T-helper 22 cell (primary cell): ENCODE data around the gene SPRING1.
"Not testable (repeated sequence)": the region's sequence is repeated elsewhere in the genome, so short reads cannot be mapped to it uniquely, and the experiment has no call there.

Experiments
- DNase-seq: peaks from one replicate; pipeline ENCODE4 v3.0.0-alpha.2; 2020; ENCODE audit warnings: low read depth

SPRING1 gene

GRCh38 chr12:116737774-116738657 lies at the start of gene SPRING1, which contains the start of gene RNFT2:
Gene SPRING1, minus strand, starts transcription at chr12:116738069. Its CDS starts 169 bp downstream, at chr12:116737900.
Gene RNFT2, plus strand, starts transcription at chr12:116738315. Its CDS starts 2,183 bp downstream, at chr12:116740498.
- DNase-seq, result peak; percentile 99

DNA sequence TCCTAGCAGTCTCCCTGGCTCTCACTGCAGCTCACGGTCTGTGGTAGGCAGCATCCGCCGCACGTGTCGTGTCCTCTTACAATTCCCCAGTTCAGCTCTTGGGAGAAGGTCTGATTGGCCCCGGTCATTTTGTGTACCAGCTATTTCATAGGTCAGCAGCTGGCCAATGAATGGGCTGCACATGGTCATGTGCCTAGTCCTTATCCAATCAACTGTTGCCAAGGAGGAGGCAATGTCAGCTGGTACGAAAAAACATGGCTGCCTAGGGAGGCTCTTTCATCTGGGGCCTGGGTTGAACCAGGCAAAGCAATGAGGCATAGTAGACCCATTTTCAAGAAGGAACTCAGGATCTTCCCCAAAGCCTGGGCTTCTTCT lies 46.4 kb upstream of the SPRING1 start:
- no peak for DNase-seq

- DNase-seq, result no peak
Measured at GRCh38 chr12:116783525-116784237, 45.8 kb upstream of the SPRING1 start.

- DNase-seq, result no peak
Measured at GRCh38 chr12:116780942-116781341, 43.1 kb upstream of the SPRING1 start.

GRCh38 chr12:116779597-116779996 lies 41.7 kb upstream of the SPRING1 start:
- DNase-seq, result no peak

- no peak for DNase-seq
Measured at GRCh38 chr12:116777245-116777644, 39.4 kb upstream of the SPRING1 start.

DNA sequence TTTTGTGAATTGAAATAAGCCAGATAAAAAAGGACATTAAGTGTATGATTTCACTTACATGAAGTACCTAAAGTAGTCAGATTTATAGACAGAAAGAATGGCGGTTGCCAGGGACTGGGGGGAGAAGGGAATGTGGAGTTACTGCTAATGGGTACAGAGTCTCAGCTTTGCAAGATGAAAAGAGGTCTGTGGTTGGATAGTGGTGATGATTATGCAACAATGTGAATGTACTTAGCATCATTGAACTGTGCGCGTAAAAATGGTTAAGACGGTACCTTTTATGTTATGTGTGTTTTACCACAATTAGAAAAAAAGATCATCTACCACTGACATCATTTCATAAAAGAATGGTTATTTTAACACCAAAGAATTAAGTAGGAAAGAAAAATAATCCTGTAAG lies 36.2 kb upstream of the SPRING1 start:
- DNase-seq, result no peak

DNA sequence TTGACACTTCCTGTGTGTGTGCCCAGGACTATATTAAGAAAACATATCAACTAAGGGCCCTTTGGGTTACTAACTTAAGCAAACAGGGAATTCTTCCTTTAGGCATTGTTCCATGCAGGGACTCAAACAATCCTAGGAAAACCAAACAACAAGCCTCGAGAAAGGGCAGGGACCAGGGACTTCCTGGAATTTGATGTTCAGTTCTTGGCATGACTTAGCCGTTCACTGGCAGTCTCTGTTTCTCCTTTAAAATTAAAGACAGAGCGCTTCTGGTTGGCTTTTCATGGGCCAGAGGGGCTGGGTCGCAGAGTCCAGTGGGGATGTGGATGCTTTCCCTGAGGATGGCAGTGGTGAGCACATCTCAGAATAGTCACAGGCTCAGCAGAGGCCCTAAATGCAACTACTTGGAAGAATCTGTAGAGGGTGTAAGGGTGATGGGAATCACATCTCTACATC lies 35.4 kb upstream of the SPRING1 start:
- DNase-seq, result no peak

DNA sequence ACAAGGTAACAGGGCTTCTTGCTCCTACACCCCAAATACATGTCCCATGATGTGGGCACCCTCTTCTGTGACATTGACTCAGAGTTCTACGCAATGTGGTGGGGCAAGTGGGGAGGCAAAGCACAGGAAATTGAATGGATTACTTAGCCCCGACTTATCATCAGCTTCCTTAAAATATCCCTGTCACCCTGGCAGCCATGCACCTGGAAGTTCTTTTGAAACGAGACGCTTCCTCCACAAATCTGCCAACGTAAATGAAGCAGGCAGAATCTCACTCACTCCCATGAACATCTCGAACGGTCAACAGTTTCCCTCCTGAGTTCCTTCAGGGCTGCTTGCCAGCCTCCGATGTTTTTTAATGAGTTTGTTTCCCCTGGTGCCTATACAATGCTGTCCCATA lies 33.8 kb upstream of the SPRING1 start:
- DNase-seq, result no peak

DNA sequence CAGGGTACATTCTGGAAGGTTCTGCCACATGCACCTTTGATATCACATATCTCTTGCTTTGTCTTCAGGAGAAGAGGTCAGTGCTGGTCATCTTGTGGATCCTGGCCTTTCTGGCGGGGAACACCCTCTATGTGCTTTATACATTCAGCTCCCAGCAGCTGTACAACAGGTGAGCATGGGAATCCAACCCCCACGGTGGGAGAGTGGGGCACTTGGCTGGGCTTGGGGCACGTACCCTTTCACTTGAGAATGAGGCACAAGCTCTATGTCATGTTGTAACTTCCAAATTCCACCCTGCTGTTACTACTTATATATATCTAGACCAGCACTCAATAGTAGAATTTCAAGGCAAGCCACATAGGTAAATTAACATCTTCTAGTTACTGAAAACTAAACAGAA lies 28.9 kb upstream of the SPRING1 start:
- no peak for DNase-seq

- no peak for DNase-seq
Measured at GRCh38 chr12:116766285-116766684, 28.4 kb upstream of the SPRING1 start.

DNA sequence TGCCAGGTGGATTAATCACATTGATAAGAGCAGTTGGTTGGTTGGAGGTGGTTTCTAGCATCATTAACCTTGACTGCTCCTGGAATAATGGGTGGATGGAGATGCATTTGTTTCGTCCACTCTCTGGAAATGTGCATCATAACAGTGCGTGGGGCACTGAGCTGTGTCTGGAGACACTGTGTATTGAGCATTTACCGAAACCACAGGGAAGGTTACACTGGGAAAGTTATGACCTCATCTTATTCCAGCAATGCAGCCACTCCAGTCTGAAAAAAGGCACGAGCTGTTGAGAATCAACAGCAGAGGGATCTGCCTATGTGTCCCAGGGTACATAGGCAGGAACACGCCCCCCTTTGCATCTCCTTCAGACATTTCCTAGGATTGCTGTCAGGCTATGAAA lies 27.4 kb upstream of the SPRING1 start:
- DNase-seq, result no peak

- DNase-seq, result no peak
Measured at GRCh38 chr12:116761499-116761898, 23.6 kb upstream of the SPRING1 start.

DNA sequence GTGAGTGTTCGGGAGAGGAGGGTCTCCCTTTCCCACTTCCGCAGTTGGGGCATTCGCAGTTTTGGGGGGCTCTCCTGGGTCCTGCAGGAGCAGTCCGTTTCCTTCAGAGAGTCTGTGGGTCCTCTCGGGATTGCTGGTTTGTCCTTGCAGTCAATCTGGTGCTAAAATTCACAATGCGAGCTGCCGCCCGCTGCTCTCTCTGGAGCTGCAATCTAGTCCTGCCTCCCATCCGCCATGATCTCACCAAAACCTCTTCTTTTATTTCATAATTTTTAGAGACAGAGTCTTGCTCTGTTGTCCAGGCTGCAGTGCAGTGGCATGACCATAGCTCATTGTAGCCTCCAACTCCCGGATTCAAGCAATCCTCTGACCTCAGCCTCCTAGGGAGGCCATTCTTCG lies 22.8 kb upstream of the SPRING1 start:
- DNase-seq, result no peak

DNA sequence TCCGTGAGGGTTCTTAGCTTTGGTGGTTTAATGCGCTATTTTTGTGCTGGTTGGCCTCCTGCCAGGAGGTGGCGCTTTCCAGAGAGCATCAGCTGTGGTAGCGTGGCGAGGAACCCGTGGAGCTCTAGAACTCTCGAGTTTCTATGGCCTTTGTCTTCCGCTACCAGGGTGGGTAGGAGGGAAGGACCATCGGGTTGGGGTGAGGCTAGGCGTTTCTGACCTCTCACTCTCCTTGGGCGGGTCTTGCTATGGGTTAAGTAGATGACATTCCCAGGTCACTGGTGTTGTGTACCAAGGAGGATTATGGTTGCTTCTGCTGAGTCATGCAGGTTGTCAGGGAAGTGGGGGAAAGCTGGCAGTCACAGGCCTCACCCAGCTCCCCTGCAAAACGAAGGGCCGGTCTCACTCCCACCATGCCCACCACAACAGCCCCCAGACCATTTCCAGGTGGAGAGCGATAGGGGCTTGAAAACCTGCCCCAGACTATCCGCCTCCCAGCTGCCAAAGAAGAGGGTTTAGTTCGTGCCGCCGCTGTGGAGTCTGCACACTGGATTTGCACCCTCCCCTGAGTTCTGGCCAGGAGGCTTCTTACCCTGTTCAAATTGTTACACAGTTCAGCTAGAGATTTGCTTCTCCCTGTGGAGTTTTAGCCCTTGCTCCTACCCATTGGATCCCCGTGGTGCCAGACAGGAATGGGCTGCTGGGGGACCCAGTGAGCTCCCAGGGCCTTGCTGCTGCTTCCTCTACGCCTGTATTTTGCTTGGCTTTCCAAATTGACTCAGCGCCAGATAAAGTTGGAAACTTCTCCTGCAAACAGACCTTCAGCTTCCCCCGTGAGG lies 22.1 kb upstream of the SPRING1 start:
- peak; percentile 5 for DNase-seq

DNA sequence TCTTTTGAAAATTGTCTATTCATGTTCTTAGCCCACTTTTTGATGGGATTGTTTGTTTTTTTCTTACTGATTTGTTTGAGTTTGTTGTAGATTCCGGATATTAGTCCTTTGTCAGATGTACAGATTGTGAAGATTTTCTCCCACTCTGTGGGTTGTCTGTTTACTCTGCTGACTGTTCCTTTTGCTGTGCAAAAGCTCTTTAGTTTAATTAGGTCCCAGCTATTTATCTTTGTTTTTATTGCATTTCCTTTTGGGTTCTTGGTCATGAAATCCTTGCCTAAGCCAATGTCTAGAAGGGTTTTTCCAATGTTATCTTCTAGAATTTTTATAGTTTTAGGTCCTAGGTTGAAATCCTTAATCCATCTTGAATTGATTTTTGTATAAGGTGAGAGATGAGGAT lies 16.9 kb upstream of the SPRING1 start:
- DNase-seq, result not testable (repeated sequence)

DNA sequence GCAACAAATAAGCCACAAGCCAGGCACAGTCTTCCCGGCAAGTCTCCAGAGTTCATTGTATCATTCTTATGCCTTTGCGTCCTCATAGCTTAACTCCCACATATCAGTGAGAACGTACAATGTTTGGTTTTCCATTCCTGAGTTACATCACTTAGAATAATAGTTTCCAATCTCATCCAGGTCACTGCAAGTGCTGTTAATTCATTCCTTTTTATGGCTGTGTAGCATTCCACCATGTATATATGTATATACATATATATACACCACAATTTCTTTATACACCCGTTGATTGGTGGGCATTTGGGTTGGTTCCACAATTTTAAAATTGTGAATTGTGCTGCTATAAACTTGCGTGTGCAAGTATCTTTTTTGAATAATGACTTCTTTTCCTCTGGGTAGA lies 16.2 kb upstream of the SPRING1 start:
- DNase-seq, result not testable (repeated sequence)

DNA sequence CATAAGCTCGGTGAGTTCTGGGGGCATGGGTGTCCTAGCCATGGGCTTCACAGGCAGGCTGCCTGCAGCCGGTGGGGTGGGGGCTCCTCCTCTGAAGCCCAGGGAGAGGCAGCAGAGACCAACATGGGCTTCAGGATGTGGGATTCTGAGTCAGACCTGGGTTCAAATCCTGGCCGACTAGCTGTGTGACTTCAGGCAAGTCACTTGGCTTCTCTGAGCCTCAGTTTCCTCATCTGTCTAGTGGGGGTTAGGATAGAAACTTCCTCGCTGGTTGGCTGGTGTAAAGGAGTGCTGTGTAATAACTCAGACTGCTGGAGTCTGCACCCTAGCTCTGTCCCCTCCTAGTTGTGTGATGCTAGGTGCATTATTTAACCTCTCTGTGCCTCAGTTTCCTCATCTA lies 12.4 kb upstream of the SPRING1 start:
- no peak for DNase-seq

GRCh38 chr12:116749884-116750283 lies 12.0 kb upstream of the SPRING1 start:
- no peak for DNase-seq

DNA sequence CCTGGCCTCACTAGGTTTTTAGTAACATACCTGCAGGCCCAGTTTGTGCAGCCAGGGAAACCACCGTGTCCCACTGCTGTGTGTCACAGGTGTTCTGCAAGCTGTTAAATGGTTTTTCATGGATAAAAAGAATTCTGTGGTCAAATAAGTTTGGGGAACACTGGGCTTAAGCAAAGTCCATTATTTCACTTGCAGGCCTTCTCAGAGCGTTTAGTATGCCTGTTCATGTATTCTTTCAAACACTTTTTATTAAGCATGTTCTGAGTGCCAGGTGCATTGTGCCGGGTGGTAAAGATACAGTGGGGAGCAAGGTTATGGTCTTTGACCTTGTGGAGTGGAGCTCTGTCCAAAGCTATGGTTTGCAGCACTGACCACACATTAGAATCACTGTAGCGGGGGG lies 7.7 kb upstream of the SPRING1 start:
- DNase-seq, result no peak

DNA sequence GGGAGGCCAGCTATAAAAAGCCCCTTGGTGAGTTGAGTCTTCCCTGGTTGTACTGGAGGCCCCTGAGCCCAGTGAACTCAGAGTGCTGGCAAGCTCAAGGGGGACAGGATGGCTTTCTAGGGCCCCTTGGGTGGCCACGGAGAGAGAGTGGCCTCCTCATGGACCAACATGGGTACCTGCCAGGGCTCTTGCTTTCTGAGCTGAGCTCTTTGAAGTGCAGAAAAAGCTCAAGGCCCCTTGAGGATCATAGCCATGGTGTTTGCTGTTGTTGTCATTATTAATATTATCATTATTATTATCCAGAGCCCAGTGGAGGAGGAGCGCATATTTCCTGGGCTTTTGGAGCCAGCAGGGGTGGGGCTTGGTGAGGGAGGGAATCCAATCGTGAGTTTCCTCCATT lies 6.9 kb upstream of the SPRING1 start:
- no peak for DNase-seq

DNA sequence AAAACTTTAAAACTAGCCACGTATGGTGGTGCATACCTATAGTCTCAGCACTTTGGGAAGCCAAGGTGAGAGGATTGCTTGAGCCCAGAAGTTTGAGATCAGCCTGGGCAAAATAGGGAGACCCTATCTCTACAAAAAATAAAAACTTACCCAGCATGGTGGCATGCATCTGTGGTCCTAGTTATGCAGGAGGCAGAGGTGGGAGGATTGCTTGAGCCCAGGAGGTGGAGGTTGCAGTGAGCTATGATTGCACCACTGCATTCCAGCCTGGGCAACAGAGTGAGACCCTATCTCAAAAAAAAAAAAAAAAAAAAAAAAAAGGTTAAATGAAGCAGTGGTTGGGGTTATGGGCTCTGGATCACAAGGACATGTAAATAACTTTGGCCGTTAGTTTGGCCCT lies 4.9 kb upstream of the SPRING1 start:
- DNase-seq, result not testable (repeated sequence)
